NCI-H2081 treated with DMSO at 0.1 percent for 48 hours (cell line): ENCODE data around the gene ALG2.
"Not testable (repeated sequence)": the region's sequence is repeated elsewhere in the genome, so short reads cannot be mapped to it uniquely, and the experiment has no call there.

Source experiments
- DNase-seq: peaks from one replicate; lab custom pipeline; 2025; lab: John Stamatoyannopoulos, UW

Gene ALG2

GRCh38 chr9:99238331-99238730, 16.6 kb upstream of the ALG2 start:
- DNase-seq: no peak

- not testable (repeated sequence) for DNase-seq
These were observed 16.1 kb upstream of the ALG2 start for GRCh38 chr9:99237849-99238248.

GRCh38 chr9:99237356-99237755, 15.6 kb upstream of the ALG2 start:
- DNase-seq: no peak

DNA sequence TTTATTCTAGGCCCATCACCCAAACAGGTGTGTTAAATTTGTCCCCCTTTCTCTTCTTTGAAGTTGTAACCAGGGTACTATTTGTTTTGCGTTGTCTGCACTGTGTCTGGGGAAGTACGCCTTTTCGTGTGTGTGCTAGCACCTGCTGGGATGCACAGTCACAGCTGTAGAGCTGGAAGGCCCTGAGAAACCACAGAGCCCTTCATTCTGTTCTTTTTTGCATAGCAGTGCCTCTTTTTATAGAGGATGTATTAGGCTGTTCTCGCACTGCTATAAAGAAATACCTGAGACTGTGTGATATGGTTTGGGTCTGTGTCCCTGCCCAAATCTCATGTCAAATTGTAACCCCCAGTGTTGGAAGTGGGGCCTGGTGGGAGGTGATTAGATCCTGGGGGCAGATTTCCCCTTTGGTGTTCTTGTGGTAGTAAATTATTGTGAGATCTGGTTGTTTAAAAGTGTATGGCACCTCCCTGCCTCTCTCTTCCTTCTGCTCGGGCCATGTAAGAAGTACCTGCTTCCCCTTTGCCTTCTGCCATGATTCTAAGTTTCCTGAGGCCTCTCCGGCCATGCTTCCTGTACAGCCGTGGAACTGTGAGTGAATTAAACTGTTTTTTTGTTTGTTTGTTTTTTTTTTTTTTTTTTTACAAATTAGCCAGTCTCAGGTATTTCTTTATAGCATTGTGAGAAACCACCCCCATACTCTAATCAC, 14.3 kb upstream of the ALG2 start:
- no peak for DNase-seq

DNA sequence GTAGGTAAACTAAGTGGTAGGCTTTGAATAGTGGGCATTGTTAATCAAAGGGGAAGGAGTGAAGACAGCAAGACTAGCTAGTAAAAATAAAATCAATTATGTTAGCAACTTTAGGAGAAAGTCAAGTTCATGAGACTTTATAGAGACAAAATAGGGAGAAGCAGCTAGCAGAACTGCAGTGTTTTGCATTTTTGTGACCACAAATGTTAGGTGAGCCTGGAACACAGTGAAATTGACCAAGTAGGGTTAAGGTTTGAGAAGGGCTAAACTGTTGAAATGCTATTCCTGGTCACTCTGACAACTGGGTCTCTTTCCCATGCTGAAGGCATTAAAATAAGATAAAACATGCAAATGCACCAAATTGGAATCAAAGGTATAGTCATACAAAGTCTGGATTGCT, 13.3 kb upstream of the ALG2 start:
- no peak for DNase-seq

- DNase-seq: no peak
These were observed 12.9 kb upstream of the ALG2 start for GRCh38 chr9:99234618-99235017.

DNA sequence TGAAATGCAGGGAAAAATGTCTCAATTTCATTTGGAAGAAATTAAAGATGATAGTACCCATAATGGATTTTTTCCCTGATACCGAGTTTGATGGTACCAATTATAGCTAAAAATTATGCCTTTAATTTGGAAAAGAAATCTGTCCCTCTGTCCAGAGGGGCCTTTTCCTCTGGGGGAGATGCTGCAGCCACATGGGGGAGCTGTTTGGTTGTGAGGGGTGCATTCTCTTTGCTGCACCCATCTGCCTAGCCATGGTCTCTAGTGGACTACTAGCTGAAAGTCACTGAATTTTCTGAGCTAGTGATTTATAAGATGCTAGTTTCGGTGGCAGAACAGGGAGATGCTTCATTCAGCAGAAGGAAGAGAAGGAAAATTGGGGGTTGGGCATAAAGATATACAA, 10.0 kb upstream of the ALG2 start:
- no peak for DNase-seq

DNA sequence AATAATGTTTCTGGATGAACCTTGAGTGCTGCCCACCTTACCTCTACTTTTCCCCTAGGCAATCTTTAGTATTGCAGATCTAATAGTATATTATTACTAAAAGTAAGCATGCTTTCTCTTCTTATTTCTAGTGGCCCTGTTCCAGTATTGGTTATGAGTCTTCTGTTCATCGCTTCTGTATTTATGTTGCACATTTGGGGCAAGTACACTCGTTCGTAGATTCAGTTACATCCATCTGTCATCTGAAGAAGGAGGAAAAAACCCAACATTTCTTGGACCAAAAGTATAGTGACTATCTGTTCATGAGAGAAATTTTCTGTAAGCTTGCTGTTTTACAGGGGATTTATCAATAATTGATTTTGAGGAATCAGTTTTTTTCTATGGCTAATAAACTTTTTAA, 8.5 kb upstream of the ALG2 start:
- DNase-seq: no peak

DNA sequence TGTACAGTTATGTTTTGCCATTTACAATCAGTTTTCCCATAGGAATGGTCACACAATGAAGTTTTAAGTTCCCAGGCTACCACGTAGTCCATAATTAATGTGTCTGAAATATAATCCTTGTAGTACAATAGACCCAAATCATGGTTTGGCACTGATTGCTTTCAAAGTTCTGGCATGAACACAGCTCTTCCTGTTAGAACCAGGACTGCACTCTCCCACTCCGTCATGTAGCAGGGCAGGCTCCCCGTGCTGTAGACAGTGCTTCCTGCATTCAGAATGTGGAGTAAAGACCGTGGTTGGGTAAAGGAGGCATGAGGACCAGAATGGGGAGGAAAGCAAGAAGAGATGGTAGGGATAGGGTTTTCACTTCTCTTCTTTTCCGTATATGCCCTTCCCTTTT, 4.3 kb upstream of the ALG2 start:
- no peak for DNase-seq

GRCh38 chr9:99224445-99224844, 2.7 kb upstream of the ALG2 start:
- DNase-seq: no peak

GRCh38 chr9:99222416-99223270, 901 bp upstream of the ALG2 start:
- DNase-seq: no peak

DNA sequence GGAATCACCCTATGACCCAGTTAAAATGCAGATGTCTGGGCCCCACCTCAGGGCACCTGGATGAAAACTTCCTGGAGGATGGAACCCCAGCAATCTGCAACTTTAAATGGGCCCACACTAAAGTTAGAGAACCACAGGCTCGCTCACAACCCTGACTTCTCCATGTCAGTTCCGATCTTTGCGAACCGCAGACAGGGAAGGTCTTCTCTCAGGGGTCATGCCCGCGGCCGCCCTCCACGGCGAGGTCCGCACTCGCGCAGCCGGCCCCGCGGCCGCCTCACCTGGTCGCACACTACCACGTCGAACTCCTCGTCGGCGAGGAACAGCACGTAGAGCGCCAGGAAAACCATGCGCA, 499 bp downstream of the ALG2 start:
- no peak for DNase-seq

DNA sequence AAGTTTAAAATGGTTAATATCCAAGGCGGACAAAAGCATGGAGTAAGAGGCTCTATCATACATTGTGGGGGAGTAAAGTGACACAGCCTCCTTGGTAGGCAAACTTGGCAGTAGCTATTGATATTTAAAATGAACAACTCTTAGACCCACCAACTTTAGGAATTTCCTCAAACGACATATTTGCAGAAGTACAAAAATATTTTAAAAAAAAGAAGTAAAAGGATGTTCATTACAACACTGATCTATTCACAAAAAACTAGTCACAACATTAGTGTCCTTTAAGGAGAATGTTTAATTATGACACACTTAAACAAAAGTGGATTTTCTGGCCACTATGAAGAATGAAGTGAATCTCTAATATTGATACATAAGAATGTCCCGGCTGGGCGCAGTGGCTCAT, 1.7 kb downstream of the ALG2 start:
- no peak for DNase-seq

DNA sequence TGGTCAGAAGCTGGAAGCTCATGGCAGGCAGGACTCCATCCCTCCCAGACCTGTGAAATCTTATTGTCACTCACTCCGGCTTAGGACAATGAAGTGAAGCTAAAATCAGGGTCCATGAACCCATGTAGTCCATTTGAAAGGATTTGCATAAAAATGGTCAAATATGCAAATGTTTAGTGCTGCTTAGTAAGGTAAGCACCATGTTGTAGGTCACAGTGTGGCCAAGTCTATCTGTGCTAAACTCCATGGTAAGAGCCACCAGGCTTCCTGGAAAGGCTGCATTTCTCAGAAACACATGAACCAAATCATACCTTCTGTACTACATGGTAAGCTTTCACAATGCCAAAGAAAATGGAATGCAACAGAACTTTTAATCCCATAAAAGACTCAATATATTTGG, 5.7 kb downstream of the ALG2 start:
- no peak for DNase-seq

- no peak for DNase-seq
These were observed 8.5 kb downstream of the ALG2 start for GRCh38 chr9:99213197-99213596.

DNA sequence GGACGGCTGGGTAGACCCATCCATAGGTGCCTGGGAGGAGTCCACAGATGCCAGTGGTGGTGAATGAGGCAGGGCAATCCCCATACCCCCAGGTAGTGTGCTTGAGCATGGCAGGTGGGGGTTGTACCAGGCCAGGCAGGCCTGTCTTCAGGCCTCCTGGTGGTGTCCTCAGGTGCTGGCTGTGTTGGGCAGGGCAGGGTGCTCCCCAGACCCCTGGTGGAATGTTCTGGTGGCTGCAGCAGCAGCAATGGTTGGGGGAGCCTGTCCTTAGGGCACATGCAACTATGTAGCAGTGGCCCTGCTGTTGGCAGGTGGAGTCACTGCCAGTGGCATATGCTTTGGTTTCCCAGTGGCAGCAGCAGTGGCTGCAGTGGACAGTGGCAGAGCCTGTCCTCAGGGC, 10.0 kb downstream of the ALG2 start:
- DNase-seq: no peak

DNA sequence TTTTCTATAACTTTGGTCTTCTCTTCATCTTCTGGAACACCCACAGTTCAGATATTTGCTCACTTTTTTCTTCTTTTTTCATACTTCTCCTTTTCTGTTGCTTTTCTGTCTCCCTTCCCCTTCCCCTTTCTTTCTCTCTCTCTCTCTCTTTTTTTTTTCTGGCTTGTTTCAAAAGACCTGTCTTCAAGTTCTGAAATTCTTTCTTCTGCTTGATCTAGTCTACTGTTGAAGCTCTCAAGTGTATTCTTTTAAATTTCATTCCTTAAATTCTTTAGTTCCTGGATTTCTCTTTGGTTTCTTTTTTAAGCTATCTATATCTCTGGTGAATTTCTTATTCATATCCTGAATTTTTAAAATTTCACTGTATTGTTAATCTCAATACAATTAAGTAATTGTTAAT, 11.2 kb downstream of the ALG2 start:
- no peak for DNase-seq

- DNase-seq: no peak
These were observed 20.1 kb downstream of the ALG2 start for GRCh38 chr9:99201603-99202002.

- DNase-seq: no peak
These were observed 21.7 kb downstream of the ALG2 start for GRCh38 chr9:99199938-99200539.

GRCh38 chr9:99197987-99198386, 23.8 kb downstream of the ALG2 start:
- DNase-seq: no peak

DNA sequence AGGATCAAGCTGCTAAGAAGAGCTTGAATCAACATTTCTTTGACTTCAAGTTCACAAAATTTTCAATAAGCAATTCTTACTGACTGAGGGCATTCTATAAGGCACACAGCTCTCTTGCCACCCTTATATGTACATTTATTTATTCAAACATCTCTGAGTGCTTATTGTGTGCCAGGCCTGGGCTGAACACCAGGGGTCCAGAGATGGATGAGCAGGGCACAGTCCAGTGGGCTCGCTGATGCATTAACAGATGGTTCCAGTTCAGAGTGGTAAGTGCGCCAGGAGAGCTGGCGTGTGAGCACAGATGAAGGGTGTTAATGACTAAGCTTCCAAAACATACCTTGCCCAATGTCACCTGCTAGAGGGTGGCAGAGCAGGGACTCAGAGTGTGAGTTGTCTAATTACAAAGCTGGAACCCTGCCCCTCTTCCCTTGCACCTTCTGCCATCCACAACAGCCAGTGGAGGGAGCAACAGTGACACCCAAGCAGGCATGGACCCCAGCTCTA, 24.6 kb downstream of the ALG2 start:
- no peak for DNase-seq

GRCh38 chr9:99196484-99196883, 25.3 kb downstream of the ALG2 start:
- DNase-seq: not testable (repeated sequence)

DNA sequence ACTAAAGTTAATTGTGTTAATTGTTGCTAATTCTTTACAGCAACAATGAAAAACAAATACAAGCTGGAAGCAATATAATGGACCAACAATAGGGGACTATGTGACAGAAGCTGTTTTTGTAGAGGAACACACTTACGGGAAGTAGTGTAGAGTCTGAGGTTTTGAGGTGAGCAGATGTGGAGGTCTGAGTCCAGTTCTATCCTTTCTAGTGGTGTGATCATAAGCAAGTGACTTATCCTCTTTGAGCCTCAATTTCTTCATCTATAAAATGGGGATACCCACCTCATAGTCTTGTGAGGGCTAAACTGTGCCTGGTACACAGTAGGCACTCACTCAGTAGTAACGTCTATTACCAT, 28.3 kb downstream of the ALG2 start:
- DNase-seq: no peak
